Activated CD8-positive, alpha-beta memory T cell treated with anti-CD3 and anti-CD28 coated beads, Interleukin-2, amount 50 U/mL, for 4 hours (primary cell): ENCODE data around the gene AUTS2.

Experiments
- DNase-seq: peaks from one replicate; pipeline ENCODE4 v3.0.0-alpha.2; 2020

AUTS2 gene

DNA sequence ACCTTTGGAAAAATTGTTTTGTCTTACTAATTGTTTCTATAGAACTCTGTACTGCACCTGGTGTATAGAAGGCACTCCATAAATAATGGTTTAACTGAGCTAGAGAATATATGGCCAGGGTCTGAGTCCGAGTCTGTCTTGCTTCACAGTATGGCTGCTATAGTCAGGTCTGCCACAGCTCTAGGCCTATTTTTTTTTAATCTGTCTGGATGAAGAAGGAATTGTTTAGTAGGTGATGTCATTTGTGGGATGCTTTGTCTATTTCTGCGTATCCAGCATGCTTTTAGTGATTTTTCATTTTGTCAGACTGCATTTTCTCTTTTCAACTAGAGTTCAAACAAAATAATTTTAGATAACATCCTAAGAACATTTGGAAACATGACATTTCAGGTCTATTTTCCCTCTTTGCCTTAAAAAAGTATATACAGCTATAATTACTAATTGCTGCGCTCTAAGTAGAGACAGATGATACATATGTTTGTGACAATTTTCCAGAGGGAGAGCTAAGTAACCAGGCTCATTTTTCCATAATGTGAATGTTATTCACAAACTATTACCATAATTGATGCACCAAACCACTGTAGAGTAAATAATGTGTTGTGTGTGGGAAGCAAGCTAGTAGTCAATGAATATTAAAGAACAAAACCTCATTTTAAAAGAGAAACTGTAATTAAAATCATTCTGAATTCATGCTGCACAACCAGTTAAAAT lies 361.7 kb downstream of the AUTS2 start:
- no peak for DNase-seq

DNA sequence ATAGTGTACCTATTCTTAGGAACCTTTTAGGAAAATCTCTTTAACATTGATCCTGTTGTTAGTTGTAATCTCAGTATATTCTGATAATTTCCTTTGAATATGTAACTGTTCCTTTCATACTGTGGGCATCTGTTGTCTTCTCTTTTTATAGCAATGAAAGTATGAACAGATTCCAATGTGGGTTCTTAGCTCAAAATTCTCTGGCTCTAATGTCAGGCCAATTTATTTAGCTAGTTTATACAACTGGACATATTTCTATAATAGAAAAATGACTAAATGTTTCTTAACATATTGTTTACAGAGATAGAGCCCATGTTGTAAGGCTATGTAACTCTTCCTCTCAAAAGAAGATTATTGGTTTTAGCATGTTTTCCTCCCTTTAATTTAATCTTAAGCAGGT lies 363.2 kb downstream of the AUTS2 start:
- DNase-seq: no peak

DNA sequence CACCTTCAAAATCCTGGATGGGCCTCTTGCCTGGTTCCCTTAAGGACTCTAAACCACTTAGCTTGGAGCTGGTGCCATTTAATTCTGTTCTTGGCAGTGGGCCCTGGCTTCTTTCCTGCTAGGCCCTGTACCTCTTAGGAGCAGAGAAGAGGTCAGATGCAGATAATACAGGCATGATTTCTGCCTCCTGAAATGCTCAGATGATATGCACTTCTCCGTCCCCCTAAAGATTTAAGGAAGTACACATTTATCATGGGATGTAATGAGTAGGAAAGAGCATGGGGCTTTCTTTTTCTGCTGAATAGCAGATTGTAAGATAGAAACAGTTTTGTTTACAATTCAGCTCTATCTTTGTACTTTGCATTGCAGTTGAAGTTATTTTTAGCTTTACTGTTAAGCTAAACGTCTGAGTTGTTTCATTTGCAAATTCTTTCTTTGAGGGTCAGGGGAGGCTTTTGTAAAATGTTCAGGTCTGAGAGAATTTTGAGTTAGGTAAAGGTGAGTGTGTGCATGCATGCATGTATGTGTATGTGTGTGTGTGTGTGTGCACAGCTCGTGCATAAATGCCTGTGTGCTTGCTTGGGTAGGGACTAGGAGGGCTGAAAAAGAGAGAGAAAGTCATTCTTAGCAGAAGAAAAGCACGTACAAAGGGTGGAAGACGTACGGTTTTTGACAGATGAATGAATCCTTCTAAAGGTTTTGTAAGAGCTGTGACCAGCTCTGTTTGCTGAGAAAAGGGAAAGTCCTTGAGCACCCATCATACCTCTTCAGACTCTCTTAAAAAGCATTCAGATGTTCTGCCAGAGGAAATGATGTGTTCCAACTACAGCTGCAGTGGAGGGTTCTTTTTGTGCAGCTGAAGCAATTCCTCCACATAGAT lies 364.2 kb downstream of the AUTS2 start:
- DNase-seq: no peak

DNA sequence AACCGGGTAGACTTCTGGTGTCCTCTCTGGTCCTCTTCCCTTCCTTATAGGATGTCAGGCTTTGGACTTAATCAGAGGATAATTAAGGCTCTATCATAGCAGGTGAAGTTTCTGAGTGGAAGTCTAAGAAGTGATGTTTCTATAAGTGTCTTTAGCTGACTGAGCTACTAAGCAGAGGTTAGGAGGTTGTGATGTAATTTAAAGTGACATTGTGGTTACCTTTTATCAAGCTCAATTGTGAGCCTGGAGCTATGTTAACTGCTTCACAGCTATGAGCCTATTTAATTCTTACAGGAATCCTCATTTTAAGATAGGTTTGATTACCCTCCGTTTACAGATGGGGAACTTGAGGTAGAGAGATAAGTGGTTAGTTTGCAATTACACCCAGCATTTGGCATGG lies 365.1 kb downstream of the AUTS2 start:
- no peak for DNase-seq

DNA sequence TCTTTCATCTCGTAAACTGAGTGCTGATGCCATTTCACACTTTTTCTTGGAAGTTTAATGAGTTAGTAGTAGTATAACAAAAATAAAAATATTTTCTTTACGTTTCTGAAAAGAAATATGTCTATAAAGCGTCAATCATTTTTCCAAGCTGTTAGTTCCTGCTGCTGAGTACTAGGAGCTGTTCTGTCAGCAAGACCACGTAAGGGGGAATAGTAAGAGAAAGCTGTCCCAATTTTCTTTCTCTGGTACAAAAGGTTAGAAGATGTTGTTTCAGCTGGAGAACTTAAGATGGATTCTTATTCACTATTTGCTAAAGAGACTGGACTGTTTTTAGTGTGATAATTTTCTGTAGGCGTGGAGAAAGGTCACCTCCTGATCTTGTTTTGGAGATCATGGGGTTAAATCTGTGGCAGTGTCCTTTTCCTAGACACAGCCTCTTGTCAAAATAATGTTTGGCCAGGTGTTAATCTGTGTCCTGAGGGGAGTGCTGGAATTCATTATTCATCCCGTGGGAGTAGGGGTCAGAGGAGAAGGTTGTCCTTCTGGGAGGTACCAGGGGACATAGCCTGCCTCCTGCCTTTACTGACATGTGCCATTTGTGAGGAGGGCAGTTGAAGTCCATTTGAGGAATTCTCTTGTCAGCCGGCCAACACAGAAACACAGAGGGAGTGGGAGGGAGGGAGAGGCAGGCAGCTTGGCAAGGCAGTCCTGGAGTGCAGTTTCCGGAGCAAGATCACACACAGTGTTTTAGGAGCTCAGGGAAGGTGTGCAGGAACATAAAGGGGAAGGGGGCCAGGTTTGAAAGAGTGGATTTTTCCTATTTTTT lies 368.7 kb downstream of the AUTS2 start:
- DNase-seq: no peak

DNA sequence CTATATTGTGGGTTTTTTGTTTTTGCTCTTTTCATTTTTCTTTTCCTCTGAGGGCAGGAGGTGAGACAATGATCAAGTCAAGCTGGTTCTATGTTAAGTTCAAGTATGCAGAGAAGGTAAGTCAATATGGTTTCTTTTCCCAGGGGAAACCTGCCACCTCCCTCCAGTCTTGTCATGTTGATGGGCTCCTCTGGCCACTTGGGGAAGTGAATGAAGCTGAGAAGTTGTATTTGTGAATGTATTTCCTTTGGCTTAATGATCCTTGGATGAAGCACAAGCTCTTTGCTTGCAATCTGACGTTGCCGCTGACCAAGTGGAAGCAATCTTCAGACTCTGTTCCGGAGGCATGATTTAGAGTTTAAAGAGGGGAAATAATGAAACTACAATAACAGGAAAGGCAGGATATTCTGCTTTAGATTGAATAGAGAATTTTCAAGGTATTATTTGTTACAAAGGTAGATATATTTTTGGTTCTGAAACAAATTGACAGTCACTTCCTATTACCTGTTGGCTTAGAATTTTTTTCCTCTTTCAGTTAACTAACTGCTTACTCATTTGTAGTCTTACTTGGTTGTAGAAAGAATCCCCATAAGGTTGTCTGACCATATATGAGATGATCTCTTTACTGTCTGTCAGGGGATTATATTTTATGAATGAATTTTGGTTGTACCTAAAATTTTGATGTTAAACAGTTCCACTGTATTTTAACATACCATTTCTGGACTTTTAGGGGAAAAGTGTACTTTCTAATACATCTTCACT lies 369.6 kb downstream of the AUTS2 start:
- DNase-seq: no peak

DNA sequence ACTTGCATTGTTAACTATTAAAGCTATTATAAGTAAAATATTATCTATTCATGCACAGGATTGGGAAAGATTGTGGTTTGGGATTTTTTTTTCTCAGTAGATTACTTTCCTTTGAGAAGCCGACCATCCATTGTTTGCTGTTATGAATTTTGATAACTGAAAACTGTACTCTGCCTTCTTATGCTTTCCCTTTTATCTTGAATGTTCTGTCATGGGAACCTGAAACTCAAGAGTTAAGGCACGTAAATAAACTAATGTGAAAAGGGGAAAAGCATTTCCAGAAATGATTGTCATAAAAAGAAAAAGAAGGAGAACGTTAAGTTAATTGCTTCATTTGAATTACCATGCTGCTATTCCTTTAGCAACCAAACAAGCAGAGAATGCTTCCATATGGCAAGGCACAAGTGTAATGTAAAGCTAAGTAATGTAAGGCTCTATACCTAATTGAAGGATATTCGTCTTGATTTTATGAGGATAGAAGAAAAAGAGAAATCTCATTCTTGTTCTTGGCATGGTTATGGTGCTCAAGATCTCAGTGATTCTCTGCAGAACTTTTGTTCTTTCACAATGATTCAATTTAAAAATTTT lies 370.8 kb downstream of the AUTS2 start:
- no peak for DNase-seq

DNA sequence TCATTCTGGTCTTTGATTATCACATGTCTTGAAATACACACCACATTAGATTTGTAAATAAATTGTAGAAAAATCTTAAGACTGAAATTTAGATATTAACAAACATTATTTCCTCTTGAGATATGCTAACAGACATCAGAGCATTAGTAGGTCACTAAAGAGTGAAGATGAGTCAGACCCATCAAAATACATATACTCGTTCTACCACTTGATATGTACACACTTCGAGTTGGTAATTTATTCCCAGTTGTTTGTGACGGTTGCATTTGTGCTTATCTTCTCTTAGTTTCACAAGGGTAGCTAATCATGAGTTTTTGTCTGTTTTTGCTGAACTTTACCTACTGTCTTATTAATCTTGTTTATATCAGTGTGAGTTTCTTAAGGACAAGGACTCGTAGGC lies 383.4 kb downstream of the AUTS2 start:
- no peak for DNase-seq

DNA sequence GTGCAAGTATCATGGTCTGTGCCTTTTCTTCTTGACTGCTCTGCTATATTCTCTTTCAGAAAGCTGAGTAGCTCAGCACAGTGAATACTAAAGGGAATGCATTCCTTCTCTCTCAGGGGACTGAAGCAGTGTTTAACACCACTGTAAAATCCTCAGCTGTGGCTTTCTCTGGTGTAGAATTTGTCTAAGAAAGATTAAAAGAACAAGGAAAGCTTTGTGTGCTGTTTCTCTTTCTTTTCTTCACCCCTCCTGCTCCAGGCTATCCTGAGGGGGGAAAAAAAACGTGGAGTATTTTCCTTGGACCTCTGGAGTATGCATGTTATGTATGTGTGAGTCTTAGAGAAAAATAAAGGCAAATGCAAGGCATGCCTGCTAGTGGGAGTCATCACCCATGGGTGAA lies 383.9 kb downstream of the AUTS2 start:
- DNase-seq: no peak

DNA sequence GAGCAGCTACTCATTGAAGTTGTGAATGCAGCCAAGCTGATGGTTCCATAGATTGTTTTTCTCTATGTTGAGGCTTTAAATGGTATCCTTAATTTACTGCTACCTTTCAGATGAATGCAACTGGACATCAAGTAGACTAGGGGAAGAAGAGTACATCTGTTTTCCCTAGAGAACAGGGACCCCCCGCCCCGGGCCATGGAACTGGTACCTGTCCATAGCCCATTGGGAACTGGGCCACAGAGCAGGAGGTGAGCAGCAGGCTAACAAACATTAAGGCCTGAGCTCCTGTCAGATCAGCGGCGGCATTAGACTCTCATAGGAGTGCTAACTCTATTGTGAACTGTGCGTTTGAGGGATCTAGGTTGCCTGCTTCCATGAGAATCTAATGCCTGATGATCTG lies 391.3 kb downstream of the AUTS2 start:
- no peak for DNase-seq

DNA sequence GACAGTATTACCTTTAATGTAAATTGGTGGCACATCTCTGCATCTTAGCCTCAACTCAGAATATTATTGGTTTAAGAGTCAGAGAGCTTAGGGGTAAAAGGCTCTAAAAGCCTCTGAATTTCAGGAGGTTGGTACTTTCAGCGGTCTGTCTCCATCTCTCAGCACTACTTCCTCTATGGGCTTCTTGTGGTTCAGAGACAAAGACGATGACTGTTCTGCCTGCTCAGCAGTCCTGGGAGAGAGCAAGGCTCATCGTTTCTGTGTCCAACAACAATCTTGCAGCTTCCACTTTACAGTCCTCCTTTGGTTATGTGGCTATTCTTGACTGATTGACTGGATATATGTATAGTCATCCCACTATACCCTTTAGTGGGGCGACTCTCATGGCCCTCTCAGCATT lies 394.7 kb downstream of the AUTS2 start:
- DNase-seq: no peak

DNA sequence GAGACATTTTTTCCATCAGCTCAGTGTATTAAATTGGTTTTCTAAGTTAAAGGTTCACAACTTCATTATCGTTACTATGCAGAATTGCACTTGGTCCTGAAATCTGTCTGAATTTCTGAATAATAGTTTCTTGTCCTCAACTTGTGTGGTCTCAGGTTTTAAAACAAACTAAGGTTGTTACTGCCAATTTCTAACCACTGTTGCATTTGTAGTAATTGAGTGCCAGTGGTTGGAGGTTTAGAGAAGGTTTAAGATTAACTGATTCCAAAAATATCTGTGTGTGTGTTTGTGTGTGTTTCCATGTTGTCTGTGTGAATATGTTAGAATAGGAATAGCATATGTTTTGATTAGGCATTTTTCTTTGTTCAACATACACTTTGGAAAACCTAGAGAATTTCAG lies 395.9 kb downstream of the AUTS2 start:
- no peak for DNase-seq

DNA sequence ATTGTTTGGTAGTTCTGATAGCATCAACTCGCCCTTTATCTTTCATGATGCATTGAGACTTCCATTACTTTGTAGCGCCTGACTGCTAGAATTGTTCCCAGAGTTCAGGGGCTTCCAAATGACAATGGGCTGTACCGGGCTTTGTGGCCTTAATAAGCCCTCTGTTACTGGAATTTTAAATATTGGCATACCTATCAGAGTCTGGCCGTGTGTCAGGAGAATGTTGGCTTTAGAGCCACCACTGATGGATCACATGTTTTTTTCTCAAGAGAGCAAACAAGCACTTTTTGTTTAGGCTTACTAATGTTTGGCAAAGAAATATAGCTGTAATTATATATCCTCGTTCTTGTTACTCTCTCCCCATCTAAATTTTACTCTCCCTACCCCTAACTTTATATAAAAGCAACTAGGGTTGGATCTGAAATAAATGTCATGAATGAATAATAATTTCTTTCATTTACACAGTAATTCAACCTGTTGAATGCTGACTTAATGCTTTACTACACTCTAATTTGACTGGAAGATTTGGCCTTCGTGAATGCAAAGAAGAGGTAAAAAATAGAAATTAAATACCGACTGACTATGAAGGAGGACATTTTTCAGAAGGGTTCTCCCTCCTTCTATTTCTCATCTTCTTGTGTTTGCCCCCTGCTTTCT lies 396.7 kb downstream of the AUTS2 start:
- DNase-seq: no peak

DNA sequence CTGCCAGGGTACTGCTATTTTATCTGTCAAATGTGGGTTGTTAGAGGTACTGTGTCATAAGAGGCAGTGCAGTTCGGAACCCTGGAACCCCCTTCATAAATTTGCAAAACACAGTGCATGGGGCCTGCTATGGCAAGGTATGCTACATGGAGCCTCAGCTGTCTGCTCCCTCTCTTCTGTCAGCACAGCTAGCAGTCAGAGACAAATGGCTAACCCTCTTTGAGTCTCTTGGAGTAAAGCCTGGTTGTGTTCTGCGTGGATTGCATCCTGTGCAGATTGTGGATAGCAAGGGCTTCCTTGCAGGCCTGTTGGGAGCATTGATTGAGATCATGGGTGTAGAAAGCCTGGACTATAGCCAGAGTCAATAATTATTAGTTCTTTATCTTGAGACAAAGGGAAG lies 397.8 kb downstream of the AUTS2 start:
- DNase-seq: no peak

DNA sequence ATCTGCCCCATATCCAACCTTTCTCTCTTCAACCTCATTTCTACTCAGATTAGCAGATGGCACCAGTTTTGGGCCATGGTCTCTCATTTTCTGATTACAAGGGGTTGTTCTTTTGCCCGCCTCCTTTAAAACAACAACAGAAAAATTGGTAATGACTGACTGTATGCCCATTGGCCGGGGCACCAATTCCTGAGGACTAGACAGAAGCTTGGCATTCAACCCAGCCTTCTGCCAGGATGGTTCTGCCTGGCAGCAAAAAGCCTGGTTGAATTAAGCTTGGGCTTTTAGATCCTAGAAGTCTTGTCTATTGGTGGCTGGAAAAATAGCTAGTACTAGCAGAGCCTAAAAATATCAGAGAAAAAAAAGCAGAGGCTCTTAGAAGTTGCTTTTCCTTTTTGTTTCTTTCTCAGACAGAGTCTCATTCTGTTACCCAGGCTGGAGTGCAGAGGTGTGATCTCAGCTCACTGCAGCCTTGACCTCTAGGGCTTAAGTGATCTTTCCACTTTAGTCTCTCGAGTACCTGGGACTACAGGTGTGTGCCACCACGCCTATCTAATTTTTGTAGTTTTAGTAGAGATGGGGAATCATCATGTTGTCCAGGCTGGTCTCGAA lies 402.6 kb downstream of the AUTS2 start:
- no peak for DNase-seq

DNA sequence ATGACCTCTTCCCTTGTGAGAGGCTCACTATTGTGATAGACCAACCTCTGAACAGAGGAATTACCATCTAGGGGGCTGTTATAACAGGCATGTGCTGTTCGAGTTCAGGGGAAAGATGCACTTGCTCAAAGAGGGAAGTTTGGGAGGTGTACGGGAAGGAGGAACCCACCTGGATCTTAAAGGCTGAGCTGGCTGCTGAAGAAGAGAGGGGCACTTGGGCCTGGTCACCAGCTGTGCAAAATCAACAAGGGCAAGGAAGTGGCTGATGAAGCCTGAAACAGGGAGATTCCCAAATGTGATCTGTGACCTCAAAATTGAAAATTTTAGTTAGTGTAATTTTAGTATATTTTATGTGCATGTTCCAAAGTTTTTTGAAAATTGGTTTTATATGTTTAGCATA lies 407.2 kb downstream of the AUTS2 start:
- DNase-seq: no peak

DNA sequence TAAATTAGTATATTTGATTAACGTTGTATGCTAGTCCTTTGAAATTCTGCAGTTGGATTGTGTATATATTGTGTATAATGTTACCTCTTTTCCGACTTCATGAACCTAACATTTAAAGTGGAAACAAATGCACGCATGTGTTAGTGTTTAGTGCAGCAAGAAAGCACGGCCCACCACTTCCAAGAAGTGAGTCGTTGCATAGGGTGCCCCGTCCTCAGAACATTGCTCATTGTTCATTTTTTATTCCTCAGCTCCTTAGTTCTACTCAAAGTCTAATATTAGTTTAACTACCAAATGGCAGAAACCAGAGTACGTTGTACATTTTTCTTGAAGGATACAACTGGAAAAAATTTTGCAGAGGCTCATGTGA lies 407.6 kb downstream of the AUTS2 start:
- no peak for DNase-seq

DNA sequence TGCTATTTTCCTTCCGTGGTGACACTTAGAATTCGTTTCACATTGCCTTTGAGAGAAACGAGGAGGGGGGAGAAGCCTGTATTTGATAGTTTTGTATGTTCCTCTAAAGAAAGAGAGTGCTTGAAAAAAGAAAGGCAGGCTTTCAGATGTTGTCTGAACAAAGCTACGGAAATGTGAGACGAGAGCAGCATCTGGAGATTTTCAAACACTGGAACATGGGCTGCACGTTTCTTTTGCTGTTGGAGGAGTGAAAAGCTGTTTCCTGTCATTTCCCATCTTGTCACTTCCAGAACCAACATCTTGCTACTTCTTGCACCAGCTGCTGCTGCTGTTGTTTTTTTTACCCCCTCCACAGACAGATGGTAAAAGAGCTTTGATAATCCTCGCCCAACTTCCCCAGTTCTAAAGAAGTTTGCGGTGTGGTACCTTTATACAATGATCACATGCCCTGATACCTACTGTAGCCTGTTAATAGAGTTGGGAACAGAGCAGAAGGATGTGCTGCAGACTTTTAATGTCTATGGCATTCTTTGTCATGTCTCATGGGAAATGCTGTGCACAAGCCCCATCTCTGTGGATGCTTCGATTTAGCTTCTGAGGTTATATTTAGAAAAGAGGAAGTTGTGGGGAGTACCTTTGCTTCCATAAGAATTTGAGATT lies 408.1 kb downstream of the AUTS2 start:
- DNase-seq: no peak

DNA sequence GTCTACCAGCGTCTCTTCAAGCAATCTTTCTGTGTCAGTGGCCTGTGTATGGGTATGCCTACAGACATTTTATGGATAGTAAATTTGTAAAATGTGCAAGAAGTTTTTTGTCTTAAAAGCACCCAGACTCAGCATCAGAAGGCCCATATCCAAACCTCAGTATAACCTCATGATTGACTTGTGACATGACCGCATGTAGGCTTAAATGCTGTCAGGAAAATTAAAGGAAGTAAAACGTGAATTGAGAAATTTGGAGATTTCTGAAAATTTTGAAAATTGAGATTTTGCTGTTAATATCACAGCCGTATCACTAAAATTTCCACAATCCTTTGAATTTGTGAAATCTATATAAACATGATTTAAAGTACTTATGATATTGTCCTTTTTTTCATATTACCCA lies 410.2 kb downstream of the AUTS2 start:
- no peak for DNase-seq

DNA sequence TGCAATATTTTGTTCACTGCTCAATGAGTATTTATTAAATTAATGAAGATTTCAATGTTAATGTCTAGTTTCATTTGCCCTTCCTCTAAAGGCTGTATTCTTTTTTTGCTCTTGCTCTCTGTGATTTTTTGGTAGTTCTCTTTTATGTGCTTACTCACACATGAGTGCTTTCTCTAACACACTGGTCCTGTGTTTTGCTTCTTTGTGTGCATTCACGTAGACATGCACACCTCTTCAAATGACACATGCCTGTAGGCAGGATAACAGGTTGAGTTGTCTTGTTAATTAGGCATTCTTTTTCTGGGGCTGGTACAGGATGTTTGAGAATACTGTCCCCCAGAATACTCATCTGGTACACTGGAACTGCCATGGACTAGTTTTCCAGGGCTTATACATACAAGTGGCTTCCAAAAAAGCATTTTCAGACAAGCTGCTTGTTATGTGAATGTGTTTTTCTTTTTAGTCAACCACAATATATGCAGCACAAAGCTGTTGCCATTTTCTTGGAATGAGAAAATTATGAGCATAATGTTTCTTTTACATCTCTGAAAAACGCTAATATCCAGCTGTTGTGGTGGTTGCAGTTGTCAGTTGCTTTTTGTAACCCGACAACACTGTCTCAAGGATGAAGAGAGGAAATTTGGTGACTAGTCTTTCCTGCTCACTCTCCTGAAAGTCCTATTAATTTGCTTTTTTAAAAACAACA lies 416.4 kb downstream of the AUTS2 start:
- DNase-seq: no peak
